ENCODE results near the gene EMILIN1.

Gene EMILIN1

GRCh38 chr2:27080603-27080936, 2.2 kb downstream of the EMILIN1 start:
- no peak for TF ChIP-seq CTCF (conservative IDR thresholded peaks at IDR 0.05; ENCODE audit: low read depth, low read length)
- no peak for DNase-seq (ENCODE audit: low read depth)
- H3K4me3 ChIP-seq (ENCODE audit: low read depth, low read length) = peak overlapping the region; percentile 72

- no peak for DNase-seq (ENCODE audit: low read depth)
- no peak overlapping the region for H3K4me3 ChIP-seq (ENCODE audit: low read depth, low read length)
- no peak for TF ChIP-seq CTCF (conservative IDR thresholded peaks at IDR 0.05; ENCODE audit: low read depth, low read length)
These were observed 3.8 kb downstream of the EMILIN1 start for GRCh38 chr2:27081984-27082772.

GRCh38 chr2:27082773-27083409, 4.5 kb downstream of the EMILIN1 start:
- H3K4me3 ChIP-seq (ENCODE audit: low read depth, low read length) = no peak overlapping the region
- no peak for DNase-seq (ENCODE audit: low read depth)

GRCh38 chr2:27083410-27084296, 5.2 kb downstream of the EMILIN1 start:
- TF ChIP-seq CTCF (conservative IDR thresholded peaks at IDR 0.05; ENCODE audit: low read depth, low read length) = no peak
- no peak for DNase-seq (ENCODE audit: low read depth)
- no peak overlapping the region for H3K4me3 ChIP-seq (ENCODE audit: low read depth, low read length)

More at GRCh38 chr2:27082773-27083409, 4.5 kb downstream of the EMILIN1 start:
- no peak for TF ChIP-seq CTCF (conservative IDR thresholded peaks at IDR 0.05; ENCODE audit: low read depth, low read length)

- TF ChIP-seq CTCF (conservative IDR thresholded peaks at IDR 0.05; ENCODE audit: low read depth, low read length) = no peak
- H3K4me3 ChIP-seq (ENCODE audit: low read depth, low read length) = no peak overlapping the region
- DNase-seq (ENCODE audit: low read depth) = no peak
These were observed 6.1 kb downstream of the EMILIN1 start for GRCh38 chr2:27084297-27085061.

- H3K4me3 ChIP-seq (ENCODE audit: low read depth, low read length) = peak overlapping the region; percentile 63
- TF ChIP-seq CTCF (conservative IDR thresholded peaks at IDR 0.05; ENCODE audit: low read depth, low read length) = no peak
- no peak for DNase-seq (ENCODE audit: low read depth)
These were observed 6.8 kb downstream of the EMILIN1 start for GRCh38 chr2:27085062-27085672.

All from choroid plexus epithelial cell (primary cell).